Keratinocyte (primary cell): ENCODE data around the gene DSCAML1. TPM values are rescaled to one million over a fixed set of nuclear protein-coding genes. Genes with fewer than 3 reads are reported as not detected.

ENCODE experiments used
- DNase-seq: peaks from one replicate; pipeline ENCODE4 v3.0.0-alpha.2; 2011; ENCODE audit warnings: low read depth, missing footprints, low spot score
- FAIRE-seq: peaks from 2 replicates; lab custom pipeline; 2011; peaks lifted over from hg19 to GRCh38; lab: Jason Lieb, UNC
- H2AFZ ChIP-seq: 2 replicates; pipeline ENCODE4 v1.6.0; 2012; ENCODE audit warnings: low read length, control low read depth, inconsistent platforms; ENCODE audit not compliant: control insufficient read depth
- H3K27ac ChIP-seq: 2 replicates; pipeline ENCODE4 v1.5.1; 2011; ENCODE audit warnings: low read length; ENCODE audit not compliant: control insufficient read depth, insufficient read depth
- H3K27me3 ChIP-seq: 3 replicates; pipeline ENCODE4 v1.6.0; 2011; ENCODE audit warnings: low read length; ENCODE audit not compliant: control insufficient read depth, insufficient read depth; ENCODE audit errors: extremely low read depth
- H3K36me3 ChIP-seq, 2 experiments: 2 replicates in 1 of 2; 3 replicates in 1 of 2; pipeline ENCODE4 v1.5.1; 2011; ENCODE audit warnings: low read length in 2 of 2, mild to moderate bottlenecking in 1 of 2; ENCODE audit not compliant: control insufficient read depth in 2 of 2, insufficient read depth in 2 of 2; ENCODE audit errors: extremely low read depth in 1 of 2
- H3K4me1 ChIP-seq: 3 replicates; pipeline ENCODE4 v1.5.1; 2011; ENCODE audit warnings: low read length; ENCODE audit not compliant: control insufficient read depth, insufficient read depth; ENCODE audit errors: extremely low read depth
- H3K4me2 ChIP-seq: 3 replicates; pipeline ENCODE4 v1.6.0; 2011; ENCODE audit warnings: low read depth, low read length; ENCODE audit not compliant: control insufficient read depth, insufficient read depth; ENCODE audit errors: extremely low read depth
- H3K4me3 ChIP-seq, 3 experiments: fragments of 200-600 bp in 1 of 3; sonication (generic) in 1 of 3; 2 replicates in 2 of 3; 3 replicates in 1 of 3; pipeline ENCODE4 v1.5.1; 2011 to 2016; ENCODE audit warnings: low read length in 3 of 3, mild to moderate bottlenecking in 3 of 3, control low read depth in 2 of 3, inconsistent platforms in 1 of 3, low read depth in 1 of 3, mixed read lengths in 1 of 3, mixed run types in 1 of 3, moderate library complexity in 1 of 3; ENCODE audit not compliant: control insufficient read depth in 2 of 3, insufficient read depth in 2 of 3; ENCODE audit errors: extremely low read depth in 1 of 3
- H3K79me2 ChIP-seq: 2 replicates; pipeline ENCODE4 v1.6.0; 2012; ENCODE audit warnings: low read length; ENCODE audit not compliant: control insufficient read depth, insufficient read depth
- H3K9ac ChIP-seq: 3 replicates; pipeline ENCODE4 v1.6.0; 2011; ENCODE audit warnings: low read length; ENCODE audit not compliant: control insufficient read depth, insufficient read depth; ENCODE audit errors: extremely low read depth
- H3K9me1 ChIP-seq: 3 replicates; pipeline ENCODE4 v1.6.0; 2011; ENCODE audit warnings: low read length; ENCODE audit not compliant: control insufficient read depth, insufficient read depth; ENCODE audit errors: extremely low read depth
- H3K9me3 ChIP-seq: 2 replicates; pipeline ENCODE4 v1.5.1; 2012; ENCODE audit warnings: low read depth, low read length; ENCODE audit not compliant: control insufficient read depth
- H4K20me1 ChIP-seq: 3 replicates; pipeline ENCODE4 v1.6.0; 2011; ENCODE audit warnings: low read length; ENCODE audit not compliant: control insufficient read depth, insufficient read depth; ENCODE audit errors: extremely low read depth
- CTCF ChIP-seq, 3 experiments: IDR thresholded peaks in 1 of 3; conservative IDR thresholded peaks in 1 of 3; optimal IDR thresholded peaks in 1 of 3; 2 replicates in 2 of 3; 3 replicates in 1 of 3; pipeline versions ENCODE3 to v1.5.1; 2011; ENCODE audit warnings: low read length in 3 of 3, mild to moderate bottlenecking in 3 of 3, moderate library complexity in 2 of 3, control low read depth in 1 of 3, inconsistent platforms in 1 of 3; ENCODE audit not compliant: insufficient read depth in 2 of 3; ENCODE audit errors: extremely low read depth in 1 of 3
- EZH2 ChIP-seq: IDR thresholded peaks from one replicate; pipeline ENCODE4 v1.6.1; 2012; ENCODE audit warnings: inconsistent platforms, mild to moderate bottlenecking, low read length, moderate library complexity
- dilution Hi-C: fragments of 300-500 bp; cut with MboI; formaldehyde crosslinking; loops from one replicate; pipeline ENCODE4 v1.7.0; 2020; ENCODE audit warnings: low sequenced_read_pairs; ENCODE audit not compliant: extremely low pct_ligation_motif_present
- polyA plus RNA-seq, 5 experiments: library from polyadenylated mRNA; depleted of rRNA in 3 of 5; stranded (reverse) in 3 of 5; stranded (forward) in 1 of 5; unstranded in 1 of 5; fragments of >200 nt; gene quantifications; 1 replicate in 1 of 5; 2 replicates in 3 of 5; 3 replicates in 1 of 5; pipeline versions ENCODE4 v1.2.1 to v1.2.3, GENCODE V29; 2011 to 2012; ENCODE audit warnings: missing spikeins in 2 of 5, low read depth in 1 of 5, low replicate concordance in 1 of 5

Gene DSCAML1
- polyA plus RNA-seq, 1 donor (not counting 4 experiments of a cell fraction or from before 2014, with no cell fraction given), result not detected

GRCh38 chr11:117440258-117440657, 356.8 kb downstream of the DSCAML1 start:
- Histone ChIP-seq H3K9me3 (no peaks in the 10 kb centered on the region), H3K79me2 (no peaks in the 10 kb centered on the region), H3K27me3 (peaks cover 33% of the 10 kb centered on the region), H4K20me1 (no peaks in the 10 kb centered on the region), H3K4me3 (no peak overlapping the region), H3K9me1 (no peaks in the 10 kb centered on the region), H3K4me2 (no peak overlapping the region), H2AFZ (no peak overlapping the region), H3K36me3 (no peaks in the 10 kb centered on the region), H3K4me1 (no peaks in the 10 kb centered on the region), H3K9ac (no peak overlapping the region), H3K27ac (no peak overlapping the region)
- FAIRE-seq (no peak), DNase-seq (no peak)
- dilution Hi-C loops, result loop anchor here (25.0 kb wide), 1 partner anchor 372 kb away; the partner anchor contains the start of gene FXYD2
- TF ChIP-seq EZH2 (no peak), CTCF (optimal IDR thresholded peaks at IDR 0.05 in 1 of 3, IDR thresholded peaks at IDR 0.05 in 1 of 3, conservative IDR thresholded peaks at IDR 0.05 in 1 of 3; ENCODE audit: extremely low read depth in 1 of 3, insufficient read depth in 2 of 3, low read length in 3 of 3) (no peak)

- H3K4me2 ChIP-seq, result no peak overlapping the region
- no peak for TF ChIP-seq CTCF (optimal IDR thresholded peaks at IDR 0.05 in 1 of 3, IDR thresholded peaks at IDR 0.05 in 1 of 3, conservative IDR thresholded peaks at IDR 0.05 in 1 of 3; ENCODE audit: extremely low read depth in 1 of 3, insufficient read depth in 2 of 3, low read length in 3 of 3)
- TF ChIP-seq EZH2, result no peak
- FAIRE-seq, result no peak
- no peaks in the 10 kb centered on the region for H3K36me3 ChIP-seq
- H3K79me2 ChIP-seq, result no peaks in the 10 kb centered on the region
- H3K9me1 ChIP-seq, result no peaks in the 10 kb centered on the region
- DNase-seq, result no peak
- H2AFZ ChIP-seq, result no peak overlapping the region
- H3K27me3 ChIP-seq, result peaks cover 23% of the 10 kb centered on the region
- dilution Hi-C loops, result loop anchor here (25.0 kb wide), 1 partner anchor 373 kb away; the partner anchor contains the start of gene FXYD2
- H3K9me3 ChIP-seq, result no peaks in the 10 kb centered on the region
- H4K20me1 ChIP-seq, result no peaks in the 10 kb centered on the region
- no peaks in the 10 kb centered on the region for H3K4me1 ChIP-seq
- H3K27ac ChIP-seq, result no peak overlapping the region
- no peak overlapping the region for H3K4me3 ChIP-seq
- no peak overlapping the region for H3K9ac ChIP-seq
Observed at GRCh38 chr11:117439256-117439655, 357.8 kb downstream of the DSCAML1 start.
